WTC11 (cell line): Measurements from ENCODE around the gene ZC2HC1B. TPM values are rescaled to one million over a fixed set of nuclear protein-coding genes. Genes with fewer than 3 reads are reported as not detected.

Source experiments
- ATAC-seq: fragments of 200-7000 bp; cut with Tn5 transposase; 2 replicates; pipeline ENCODE4 v1.10.0; 2021; ENCODE audit warnings: mild to moderate bottlenecking, moderate library complexity
- CTCF ChIA-PET: fragments of 300-600 bp; sonication (Branson Sonifier 250); formaldehyde crosslinking; loops from one replicate; lab custom pipeline; 2021; ENCODE audit warnings: antibody characterized with exemption; lab: Charles Lee
- POLR2A ChIA-PET: fragments of 350-600 bp; sonication (Branson Sonifier 250); formaldehyde crosslinking; loops from one replicate; lab custom pipeline; 2021; ENCODE audit warnings: antibody characterized with exemption; lab: Charles Lee
- DNase-seq: peaks from one replicate; pipeline ENCODE4 v3.0.0; 2021; ENCODE audit warnings: low spot score
- H3K27ac Mint-ChIP-seq: 2 replicates; pipeline ENCODE4 v1.8.0; 2021; ENCODE audit warnings: mixed read lengths
- H3K27me3 Mint-ChIP-seq: 2 replicates; pipeline ENCODE4 v1.8.0; 2021; ENCODE audit warnings: low read depth, mild to moderate bottlenecking, moderate library complexity, mixed read lengths
- H3K36me3 Mint-ChIP-seq: 2 replicates; pipeline ENCODE4 v1.8.0; 2021; ENCODE audit warnings: mixed read lengths
- H3K4me1 Mint-ChIP-seq: 2 replicates; pipeline ENCODE4 v1.8.0; 2022; ENCODE audit warnings: mixed read lengths
- H3K4me3 Mint-ChIP-seq: 2 replicates; pipeline ENCODE4 v1.8.0; 2021; ENCODE audit warnings: mild to moderate bottlenecking, moderate library complexity, mixed read lengths
- H3K9me3 Mint-ChIP-seq: 2 replicates; pipeline ENCODE4 v1.8.0; 2021; ENCODE audit warnings: mixed read lengths
- ATF2 ChIP-seq: sonication (generic); formaldehyde crosslinking; IDR thresholded peaks from 2 replicates; pipeline ENCODE4 v1.8.1; 2022; ENCODE audit warnings: low read depth, missing genetic modification reagents, borderline replicate concordance
- ATF6 ChIP-seq: sonication (generic); formaldehyde crosslinking; IDR thresholded peaks from 2 replicates; pipeline ENCODE4 v1.8.1; 2023; ENCODE audit warnings: mild to moderate bottlenecking, missing genetic modification reagents
- GABPB1 ChIP-seq: sonication (generic); formaldehyde crosslinking; IDR thresholded peaks from 2 replicates; pipeline ENCODE4 v1.8.1; 2023; ENCODE audit warnings: mild to moderate bottlenecking, missing genetic modification reagents
- GRHL2 ChIP-seq: fragments of 250-450 bp; sonication (Bioruptor Pico); IDR thresholded peaks from 2 replicates; pipeline ENCODE4 v1.8.0; 2022; ENCODE audit warnings: mild to moderate bottlenecking, moderate library complexity; ENCODE audit not compliant: insufficient replicate concordance, severe bottlenecking
- MXD4 ChIP-seq: fragments of 250-450 bp; sonication (Bioruptor Pico); IDR thresholded peaks from 2 replicates; pipeline ENCODE4 v1.8.0; 2021; ENCODE audit warnings: mild to moderate bottlenecking, moderate library complexity, borderline replicate concordance
- MYBL2 ChIP-seq: sonication (generic); formaldehyde crosslinking; IDR thresholded peaks from 2 replicates; pipeline ENCODE4 v1.8.1; 2023; ENCODE audit warnings: mild to moderate bottlenecking, moderate library complexity, missing genetic modification reagents
- NFATC4 ChIP-seq: fragments of 250-450 bp; sonication (Bioruptor Pico); IDR thresholded peaks from 2 replicates; pipeline ENCODE4 v1.9.0; 2021; ENCODE audit warnings: mild to moderate bottlenecking
- NFE2L1 ChIP-seq: sonication (generic); formaldehyde crosslinking; IDR thresholded peaks from 2 replicates; pipeline ENCODE4 v1.8.1; 2023; ENCODE audit warnings: missing genetic modification reagents
- NR1H2 ChIP-seq: sonication (generic); formaldehyde crosslinking; IDR thresholded peaks from 2 replicates; pipeline ENCODE4 v1.9.0; 2021; ENCODE audit warnings: mild to moderate bottlenecking, moderate library complexity, missing genetic modification reagents
- NR2C2 ChIP-seq: sonication (generic); formaldehyde crosslinking; IDR thresholded peaks from 2 replicates; pipeline ENCODE4 v1.8.0; 2022; ENCODE audit warnings: mild to moderate bottlenecking, missing genetic modification reagents
- RORB ChIP-seq: fragments of 250-450 bp; sonication (Bioruptor Pico); IDR thresholded peaks from 2 replicates; pipeline ENCODE4 v1.9.0; 2021; ENCODE audit warnings: mild to moderate bottlenecking
- SMAD4 ChIP-seq: sonication (generic); formaldehyde crosslinking; IDR thresholded peaks from 2 replicates; pipeline ENCODE4 v1.8.0; 2022; ENCODE audit warnings: mild to moderate bottlenecking, missing genetic modification reagents
- SOX15 ChIP-seq: fragments of 250-450 bp; sonication (Bioruptor Pico); IDR thresholded peaks from 2 replicates; pipeline ENCODE4 v1.9.0; 2021; ENCODE audit warnings: mild to moderate bottlenecking
- TCF7 ChIP-seq: sonication (generic); formaldehyde crosslinking; IDR thresholded peaks from 2 replicates; pipeline ENCODE4 v1.8.0; 2022; ENCODE audit warnings: mild to moderate bottlenecking, low read depth, missing genetic modification reagents, moderate library complexity
- TEAD4 ChIP-seq: sonication (generic); formaldehyde crosslinking; IDR thresholded peaks from 2 replicates; pipeline ENCODE4 v1.8.0; 2022; ENCODE audit warnings: mild to moderate bottlenecking, missing genetic modification reagents
- USF2 ChIP-seq: sonication (generic); formaldehyde crosslinking; IDR thresholded peaks from 2 replicates; pipeline ENCODE4 v1.8.1; 2023; ENCODE audit warnings: mild to moderate bottlenecking, missing genetic modification reagents, moderate library complexity
- ZBTB21 ChIP-seq: sonication (generic); formaldehyde crosslinking; IDR thresholded peaks from 2 replicates; pipeline ENCODE4 v1.8.1; 2023; ENCODE audit warnings: mild to moderate bottlenecking, missing genetic modification reagents, borderline replicate concordance
- ZNF416 ChIP-seq: fragments of 250-450 bp; sonication (Bioruptor Pico); IDR thresholded peaks from 2 replicates; pipeline ENCODE4 v1.9.0; 2021; ENCODE audit warnings: mild to moderate bottlenecking, inconsistent platforms
- ZNF425 ChIP-seq: fragments of 250-450 bp; sonication (Bioruptor Pico); conservative IDR thresholded peaks from 2 replicates; pipeline ENCODE4 v1.9.0; 2021; ENCODE audit warnings: mild to moderate bottlenecking
- ZNF671 ChIP-seq: fragments of 250-450 bp; sonication (Bioruptor Pico); IDR thresholded peaks from 2 replicates; pipeline ENCODE4 v1.8.0; 2021; ENCODE audit warnings: mild to moderate bottlenecking
- total RNA-seq: library from RNA; stranded (reverse); gene quantifications from 3 replicates; pipeline ENCODE4 v1.2.3, GENCODE V29; 2021
- TF ChIP-seq, protein P1 (sequence below): sonication (generic); formaldehyde crosslinking; IDR thresholded peaks from 2 replicates; pipeline ENCODE4 v1.8.0; 2022; ENCODE audit warnings: mild to moderate bottlenecking, missing genetic modification reagents
- TF ChIP-seq, protein P2 (sequence below): fragments of 250-450 bp; sonication (Bioruptor Pico); IDR thresholded peaks from 2 replicates; pipeline ENCODE4 v1.9.0; 2021; ENCODE audit warnings: moderate library complexity, mild to moderate bottlenecking, inconsistent platforms, borderline replicate concordance
- TF ChIP-seq, protein P3 (sequence below): sonication (generic); formaldehyde crosslinking; IDR thresholded peaks from 2 replicates; pipeline ENCODE4 v1.8.0; 2022; ENCODE audit warnings: mild to moderate bottlenecking, missing genetic modification reagents
- TF ChIP-seq, protein P4 (sequence below): sonication (generic); formaldehyde crosslinking; IDR thresholded peaks from 2 replicates; pipeline ENCODE4 v1.8.1; 2023; ENCODE audit warnings: mild to moderate bottlenecking, missing genetic modification reagents, moderate library complexity
- TF ChIP-seq, protein P5 (sequence below): sonication (generic); formaldehyde crosslinking; IDR thresholded peaks from 2 replicates; pipeline ENCODE4 v1.8.0; 2022; ENCODE audit warnings: mild to moderate bottlenecking, missing genetic modification reagents

ZC2HC1B gene
- total RNA-seq, 1 experiment from 2014 or later, result not detected

- no peak for DNase-seq
- Mint-ChIP-seq H3K9me3 (peaks cover 30% of the 10 kb centered on the region), H3K27ac (no peak overlapping the region), H3K4me3 (no peak overlapping the region), H3K36me3 (peaks cover 12% of the 10 kb centered on the region), H3K4me1 (peaks cover 10% of the 10 kb centered on the region), H3K27me3 (peaks cover 74% of the 10 kb centered on the region)
- no peak for TF ChIP-seq ZNF425 (CRISPR knock-in tag)
- TF ChIP-seq ZBTB21 (CRISPR knock-in tag), result no peak
- TF ChIP-seq ZNF671 (CRISPR knock-in tag), result no peak
- no peak for TF ChIP-seq ATF6 (CRISPR knock-in tag)
- no peak for TF ChIP-seq USF2
- TF ChIP-seq NFATC4 (CRISPR knock-in tag), result no peak
- no peak for TF ChIP-seq SMAD4 (CRISPR knock-in tag)
- TF ChIP-seq, protein P1, sequence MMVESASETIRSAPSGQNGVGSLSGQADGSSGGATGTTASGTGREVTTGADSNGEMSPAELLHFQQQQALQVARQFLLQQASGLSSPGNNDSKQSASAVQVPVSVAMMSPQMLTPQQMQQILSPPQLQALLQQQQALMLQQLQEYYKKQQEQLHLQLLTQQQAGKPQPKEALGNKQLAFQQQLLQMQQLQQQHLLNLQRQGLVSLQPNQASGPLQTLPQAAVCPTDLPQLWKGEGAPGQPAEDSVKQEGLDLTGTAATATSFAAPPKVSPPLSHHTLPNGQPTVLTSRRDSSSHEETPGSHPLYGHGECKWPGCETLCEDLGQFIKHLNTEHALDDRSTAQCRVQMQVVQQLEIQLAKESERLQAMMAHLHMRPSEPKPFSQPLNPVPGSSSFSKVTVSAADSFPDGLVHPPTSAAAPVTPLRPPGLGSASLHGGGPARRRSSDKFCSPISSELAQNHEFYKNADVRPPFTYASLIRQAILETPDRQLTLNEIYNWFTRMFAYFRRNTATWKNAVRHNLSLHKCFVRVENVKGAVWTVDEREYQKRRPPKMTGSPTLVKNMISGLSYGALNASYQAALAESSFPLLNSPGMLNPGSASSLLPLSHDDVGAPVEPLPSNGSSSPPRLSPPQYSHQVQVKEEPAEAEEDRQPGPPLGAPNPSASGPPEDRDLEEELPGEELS (CRISPR knock-in tag), result no peak
- no peak for TF ChIP-seq RORB
- no peak for TF ChIP-seq NR2C2
- TF ChIP-seq GABPB1 (CRISPR knock-in tag), result no peak
- TF ChIP-seq SOX15 (CRISPR knock-in tag), result no peak
- TF ChIP-seq, protein P2, sequence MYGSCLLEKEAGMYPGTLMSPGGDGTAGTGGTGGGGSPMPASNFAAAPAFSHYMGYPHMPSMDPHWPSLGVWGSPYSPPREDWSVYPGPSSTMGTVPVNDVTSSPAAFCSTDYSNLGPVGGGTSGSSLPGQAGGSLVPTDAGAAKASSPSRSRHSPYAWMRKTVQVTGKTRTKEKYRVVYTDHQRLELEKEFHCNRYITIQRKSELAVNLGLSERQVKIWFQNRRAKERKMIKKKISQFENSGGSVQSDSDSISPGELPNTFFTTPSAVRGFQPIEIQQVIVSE, result no peak
- no peak for TF ChIP-seq TEAD4 (CRISPR knock-in tag)
- TF ChIP-seq ZNF416 (CRISPR knock-in tag), result no peak
- no peak for ATAC-seq
- ChIA-PET POLR2A (no interaction called here), CTCF (interaction anchor here (1.2 to 2.0 kb wide), 3 partner anchors 8 to 13 kb away, joined by 3 to 12 read pairs (median 5); no protein-coding TSS in a partner anchor)
Measured at GRCh38 chr6:143949962-143950361, 85.7 kb downstream of the ZC2HC1B start.

DNA sequence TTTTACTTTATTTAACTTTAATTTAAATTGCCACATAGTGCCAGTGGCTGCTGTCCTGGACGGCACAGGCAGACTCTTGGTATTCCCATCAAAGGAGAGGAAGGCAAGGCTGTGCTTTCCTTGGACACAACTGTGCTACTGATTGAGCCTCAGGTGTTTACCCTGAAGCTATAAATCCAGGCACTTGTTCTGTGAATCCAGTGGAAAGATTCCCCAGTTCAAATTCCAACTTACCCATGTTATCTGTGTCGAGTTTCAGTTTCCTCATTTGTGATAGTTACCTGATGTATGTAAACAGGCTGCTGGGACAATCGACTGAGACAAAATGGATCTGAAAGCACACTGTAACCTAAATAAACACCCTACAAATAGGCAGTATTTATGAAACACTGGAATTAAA lies 86.6 kb downstream of the ZC2HC1B start:
- H3K4me3 Mint-ChIP-seq, result no peak overlapping the region
- no peak for ATAC-seq
- peaks cover 66% of the 10 kb centered on the region for H3K27me3 Mint-ChIP-seq
- POLR2A ChIA-PET, result no interaction called here
- H3K9me3 Mint-ChIP-seq, result peaks cover 30% of the 10 kb centered on the region
- H3K27ac Mint-ChIP-seq, result no peak overlapping the region
- no peak for DNase-seq
- peaks cover 12% of the 10 kb centered on the region for H3K36me3 Mint-ChIP-seq
- CTCF ChIA-PET, result interaction anchor here (1.2 to 2.0 kb wide), 4 partner anchors 9 to 13 kb away, joined by 3 to 12 read pairs (median 6); no protein-coding TSS in a partner anchor
- H3K4me1 Mint-ChIP-seq, result peaks cover 10% of the 10 kb centered on the region
- TF ChIP-seq NFE2L1 (CRISPR knock-in tag) (no peak), GRHL2 (CRISPR knock-in tag) (no peak), NR2C2 (no peak), MXD4 (CRISPR knock-in tag) (no peak), TCF7 (CRISPR knock-in tag) (no peak), NR1H2 (CRISPR knock-in tag) (no peak), MYBL2 (no peak), ATF2 (CRISPR knock-in tag) (no peak)
- TF ChIP-seq, protein P3, sequence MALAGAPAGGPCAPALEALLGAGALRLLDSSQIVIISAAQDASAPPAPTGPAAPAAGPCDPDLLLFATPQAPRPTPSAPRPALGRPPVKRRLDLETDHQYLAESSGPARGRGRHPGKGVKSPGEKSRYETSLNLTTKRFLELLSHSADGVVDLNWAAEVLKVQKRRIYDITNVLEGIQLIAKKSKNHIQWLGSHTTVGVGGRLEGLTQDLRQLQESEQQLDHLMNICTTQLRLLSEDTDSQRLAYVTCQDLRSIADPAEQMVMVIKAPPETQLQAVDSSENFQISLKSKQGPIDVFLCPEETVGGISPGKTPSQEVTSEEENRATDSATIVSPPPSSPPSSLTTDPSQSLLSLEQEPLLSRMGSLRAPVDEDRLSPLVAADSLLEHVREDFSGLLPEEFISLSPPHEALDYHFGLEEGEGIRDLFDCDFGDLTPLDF (CRISPR knock-in tag), result no peak
- TF ChIP-seq, protein P4, sequence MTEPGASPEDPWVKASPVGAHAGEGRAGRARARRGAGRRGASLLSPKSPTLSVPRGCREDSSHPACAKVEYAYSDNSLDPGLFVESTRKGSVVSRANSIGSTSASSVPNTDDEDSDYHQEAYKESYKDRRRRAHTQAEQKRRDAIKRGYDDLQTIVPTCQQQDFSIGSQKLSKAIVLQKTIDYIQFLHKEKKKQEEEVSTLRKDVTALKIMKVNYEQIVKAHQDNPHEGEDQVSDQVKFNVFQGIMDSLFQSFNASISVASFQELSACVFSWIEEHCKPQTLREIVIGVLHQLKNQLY, result no peak
- TF ChIP-seq, protein P5, sequence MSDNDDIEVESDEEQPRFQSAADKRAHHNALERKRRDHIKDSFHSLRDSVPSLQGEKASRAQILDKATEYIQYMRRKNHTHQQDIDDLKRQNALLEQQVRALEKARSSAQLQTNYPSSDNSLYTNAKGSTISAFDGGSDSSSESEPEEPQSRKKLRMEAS (CRISPR knock-in tag), result no peak
